Liver (tissue), 9 donors: ENCODE results near the gene ARL6IP4. TPM values are rescaled to one million over a fixed set of nuclear protein-coding genes. Genes with fewer than 3 reads are reported as not detected.

Experiments used
- DNase-seq: peaks from one replicate; pipeline ENCODE4 v3.0.0-alpha.2; 2017; ENCODE audit warnings: low spot score
- H3K27ac ChIP-seq, 2 donors: one replicate each; pipeline ENCODE4 v1.7.0; 2013; ENCODE audit warnings: inconsistent platforms in 2 of 2, low read length in 2 of 2, control low read depth in 1 of 2, low read depth in 1 of 2, mild to moderate bottlenecking in 1 of 2
- H3K27me3 ChIP-seq, 4 donors: one replicate each; pipeline versions ENCODE4 v1.6.1 to v1.7.0; 2013; ENCODE audit warnings: low read length in 3 of 4, inconsistent platforms in 1 of 4, mild to moderate bottlenecking in 1 of 4, moderate library complexity in 1 of 4; ENCODE audit not compliant: control insufficient read depth in 4 of 4, insufficient read depth in 4 of 4
- H3K36me3 ChIP-seq, 4 donors: one replicate each; pipeline versions ENCODE4 v1.6.1 to v1.7.0; 2013; ENCODE audit warnings: low read length in 3 of 4, mild to moderate bottlenecking in 3 of 4, low read depth in 1 of 4, moderate library complexity in 1 of 4; ENCODE audit not compliant: control insufficient read depth in 4 of 4, insufficient read depth in 3 of 4
- H3K4me1 ChIP-seq, 4 donors: one replicate each; pipeline versions ENCODE4 v1.6.1 to v1.7.0; 2013; ENCODE audit warnings: low read length in 3 of 4, mild to moderate bottlenecking in 3 of 4, moderate library complexity in 1 of 4; ENCODE audit not compliant: control insufficient read depth in 4 of 4, insufficient read depth in 4 of 4
- H3K4me3 ChIP-seq, 3 donors: one replicate each; pipeline versions ENCODE4 v1.6.1 to v1.7.0; 2013; ENCODE audit warnings: low read length in 3 of 3, control low read depth in 1 of 3, low read depth in 1 of 3, mild to moderate bottlenecking in 1 of 3
- H3K9ac ChIP-seq, 2 donors: one replicate each; pipeline ENCODE4 v1.7.0; 2013; ENCODE audit warnings: low read length in 2 of 2, mild to moderate bottlenecking in 2 of 2, moderate library complexity in 2 of 2, control low read depth in 1 of 2, low read depth in 1 of 2
- H3K9me3 ChIP-seq, 4 donors: one replicate each; pipeline versions ENCODE4 v1.6.1 to v1.7.0; 2013; ENCODE audit warnings: low read length in 3 of 4; ENCODE audit not compliant: control insufficient read depth in 4 of 4
- FOXA1 ChIP-seq: IDR thresholded peaks from 2 replicates; pipeline ENCODE4 v1.6.1; 2016; ENCODE audit warnings: antibody characterized with exemption
- GABPA ChIP-seq, 2 donors: IDR thresholded peaks in 1 of 2; conservative IDR thresholded peaks in 1 of 2; 2 replicates each; pipeline ENCODE4 v1.6.1; 2016; ENCODE audit warnings: antibody characterized with exemption in 2 of 2, mild to moderate bottlenecking in 1 of 2, moderate library complexity in 1 of 2
- JUND ChIP-seq, 2 donors: IDR thresholded peaks; 2 replicates each; pipeline ENCODE4 v1.6.1; 2016; ENCODE audit warnings: antibody characterized with exemption in 2 of 2
- RAD21 ChIP-seq, 2 donors: IDR thresholded peaks; 2 replicates each; pipeline ENCODE4 v1.6.1; 2016; ENCODE audit warnings: antibody characterized with exemption in 2 of 2, mild to moderate bottlenecking in 2 of 2
- RXRA ChIP-seq, 2 donors: IDR thresholded peaks; 2 replicates each; pipeline ENCODE4 v1.6.1; 2017 to 2018; ENCODE audit warnings: antibody characterized with exemption in 2 of 2, mild to moderate bottlenecking in 1 of 2
- SP1 ChIP-seq: IDR thresholded peaks from 2 replicates; pipeline ENCODE4 v1.6.1; 2018; ENCODE audit warnings: antibody characterized with exemption, mild to moderate bottlenecking
- TAF1 ChIP-seq: conservative IDR thresholded peaks from 2 replicates; pipeline ENCODE4 v1.6.1; 2016; ENCODE audit warnings: antibody characterized with exemption, mild to moderate bottlenecking
- YY1 ChIP-seq: IDR thresholded peaks from 2 replicates; pipeline ENCODE4 v1.6.1; 2016; ENCODE audit warnings: antibody characterized with exemption, mild to moderate bottlenecking
- WGBS: extraction: QIAGEN DNeasy Blood & Tissue Kit; methylation state at CpG from one replicate; pipeline ENCODE4 v1.1.7; 2013; 5-methylcytosine and 5-hydroxymethylcytosine counted together
- polyA plus RNA-seq, 2 donors: library from polyadenylated mRNA; stranded (reverse) in 1 of 2; unstranded in 1 of 2; fragments of 200-250 nt in 1 of 2; fragments of >200 nt in 1 of 2; fragmentation: Nextera tagmentation in 1 of 2; extraction: Ambion mirVana in 1 of 2; gene quantifications; one replicate each; pipeline versions ENCODE4 v1.2.1 to v1.2.3, GENCODE V29; 2013 to 2015
- total RNA-seq, 2 donors: library from RNA; depleted of rRNA; stranded (reverse); fragments of >200 nt; gene quantifications; one replicate each; pipeline ENCODE4 v1.2.3, GENCODE V29; 2014
- TF ChIP-seq, protein P1 (sequence below): IDR thresholded peaks from 2 replicates; pipeline ENCODE4 v1.6.1; 2016; ENCODE audit warnings: antibody characterized with exemption
- TF ChIP-seq, protein P2 (sequence below): IDR thresholded peaks from 2 replicates; pipeline ENCODE4 v1.6.1; 2016; ENCODE audit warnings: antibody characterized with exemption, mild to moderate bottlenecking
- TF ChIP-seq, protein P3 (sequence below): IDR thresholded peaks from 2 replicates; pipeline ENCODE4 v1.6.1; 2016; ENCODE audit warnings: antibody characterized with exemption
- donor health status: healthy.
- donor health status: healthy.
- donor health status: healthy.
- donor health status: healthy.
- donor health status: healthy.

The ARL6IP4 gene
- total and polyA plus RNA-seq, 4 donors = 59.2 to 187 (median 121) TPM

DNA sequence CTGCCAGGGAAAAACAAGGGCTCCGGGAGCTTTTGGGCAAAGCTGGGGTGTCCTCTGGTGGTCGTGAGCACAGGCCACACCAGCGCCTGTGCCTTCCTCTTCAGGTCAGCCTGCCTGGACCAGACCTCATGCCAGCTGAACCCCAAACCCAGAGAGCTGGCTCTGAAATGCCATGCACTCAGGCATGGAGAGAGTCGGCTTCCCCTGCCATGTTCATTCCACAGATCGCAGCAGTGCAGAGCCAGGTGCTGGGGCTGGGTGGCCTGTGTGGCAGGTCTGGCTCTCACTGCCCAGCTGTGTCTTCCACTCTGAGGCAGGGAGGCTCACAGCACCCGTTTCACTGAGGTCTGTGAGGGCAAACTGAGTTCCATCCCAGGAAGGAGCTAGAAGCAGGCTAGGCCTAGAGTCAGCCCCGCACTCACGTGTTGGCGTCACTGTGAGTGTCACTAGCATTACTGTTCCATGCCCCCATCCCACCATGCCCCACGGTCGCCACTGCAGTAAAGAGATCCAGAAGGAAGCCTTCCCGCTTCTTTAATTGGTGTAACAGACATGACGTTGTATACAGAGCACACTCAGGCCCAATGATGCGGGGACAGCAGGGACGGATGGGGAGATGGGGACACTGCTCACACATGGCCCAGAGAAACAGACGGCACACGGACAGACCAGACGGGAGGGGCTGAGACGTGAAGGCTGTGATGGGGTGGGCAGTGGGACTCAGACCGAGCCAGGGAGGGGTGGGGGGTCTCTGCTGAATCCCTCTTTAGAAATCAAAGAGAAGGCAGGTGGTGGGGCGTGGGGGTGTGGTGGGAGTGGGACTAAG is 2.7 kb downstream of the ARL6IP4 start:
- H3K27me3 ChIP-seq = no peaks in the 10 kb centered on the region
- no peak overlapping the region for H3K4me3 ChIP-seq
- no peak for DNase-seq
- H3K9me3 ChIP-seq = no peaks in the 10 kb centered on the region
- TF ChIP-seq SP1 = no peak
- no peak for TF ChIP-seq RXRA (IDR thresholded peaks at IDR 0.05)
- no peak for TF ChIP-seq FOXA1
- no peak for TF ChIP-seq YY1
- no peak for TF ChIP-seq RAD21 (IDR thresholded peaks at IDR 0.05)
- no peak for TF ChIP-seq JUND (IDR thresholded peaks at IDR 0.05)
- H3K4me1 ChIP-seq = peaks cover 8 to 80% (median 57%) of the 10 kb centered on the region in 4 donors
- 74% methylated on average over 21 of the region's 21 CpGs for WGBS
- peaks cover 8 to 30% (median 11%) of the 10 kb centered on the region in 4 donors for H3K36me3 ChIP-seq
- peak overlapping the region in 1 of 2 donors; percentile 47 for H3K27ac ChIP-seq
- H3K9ac ChIP-seq = no peak overlapping the region

DNA sequence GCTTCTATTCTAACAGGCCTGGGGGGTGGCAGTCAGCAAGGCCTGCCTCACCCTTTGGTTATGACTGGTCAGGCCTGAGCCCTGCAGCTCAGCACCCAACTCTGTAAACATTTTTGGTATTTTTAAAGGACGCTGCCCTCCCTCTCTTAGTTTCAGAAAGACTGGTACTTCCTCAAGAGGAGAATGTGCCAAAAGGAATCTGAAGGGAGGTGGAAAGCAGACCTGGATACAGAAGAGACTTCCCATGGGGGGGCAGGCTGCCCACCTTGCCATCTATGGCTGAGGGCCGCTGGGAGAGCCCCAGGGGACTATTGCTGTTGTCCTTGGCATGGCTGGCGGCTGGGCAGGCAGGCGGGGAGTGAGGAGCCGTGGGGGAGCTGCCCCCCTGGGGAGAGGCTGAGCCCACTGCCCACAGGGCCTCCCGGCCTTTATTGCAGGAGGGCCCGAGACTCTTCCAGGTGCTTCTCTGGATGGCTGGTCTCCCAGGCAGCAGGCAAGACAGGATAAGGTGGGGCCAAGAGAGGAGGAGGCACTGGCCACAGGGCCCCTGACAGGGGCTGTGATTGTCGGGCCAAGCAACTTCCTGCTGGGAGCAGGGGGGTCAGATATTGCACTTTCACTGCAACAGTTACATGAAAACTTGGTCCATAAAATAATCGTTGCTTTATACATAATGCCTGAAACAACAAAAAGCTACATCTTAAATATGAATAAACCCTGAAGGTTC is 3.5 kb downstream of the ARL6IP4 start:
- Histone ChIP-seq H3K4me1 (peaks cover 8 to 74% (median 57%) of the 10 kb centered on the region in 4 donors), H3K4me3 (no peak overlapping the region), H3K27me3 (no peaks in the 10 kb centered on the region), H3K9me3 (no peaks in the 10 kb centered on the region), H3K27ac (peak overlapping the region; percentile 68 to 79), H3K9ac (no peak overlapping the region), H3K36me3 (peaks cover 11 to 38% (median 14%) of the 10 kb centered on the region in 4 donors)
- WGBS = 59% methylated on average over 9 of the region's 9 CpGs
- TF ChIP-seq, protein P1, sequence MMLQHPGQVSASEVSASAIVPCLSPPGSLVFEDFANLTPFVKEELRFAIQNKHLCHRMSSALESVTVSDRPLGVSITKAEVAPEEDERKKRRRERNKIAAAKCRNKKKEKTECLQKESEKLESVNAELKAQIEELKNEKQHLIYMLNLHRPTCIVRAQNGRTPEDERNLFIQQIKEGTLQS = no peak
- no peak for TF ChIP-seq TAF1
- TF ChIP-seq, protein P2, sequence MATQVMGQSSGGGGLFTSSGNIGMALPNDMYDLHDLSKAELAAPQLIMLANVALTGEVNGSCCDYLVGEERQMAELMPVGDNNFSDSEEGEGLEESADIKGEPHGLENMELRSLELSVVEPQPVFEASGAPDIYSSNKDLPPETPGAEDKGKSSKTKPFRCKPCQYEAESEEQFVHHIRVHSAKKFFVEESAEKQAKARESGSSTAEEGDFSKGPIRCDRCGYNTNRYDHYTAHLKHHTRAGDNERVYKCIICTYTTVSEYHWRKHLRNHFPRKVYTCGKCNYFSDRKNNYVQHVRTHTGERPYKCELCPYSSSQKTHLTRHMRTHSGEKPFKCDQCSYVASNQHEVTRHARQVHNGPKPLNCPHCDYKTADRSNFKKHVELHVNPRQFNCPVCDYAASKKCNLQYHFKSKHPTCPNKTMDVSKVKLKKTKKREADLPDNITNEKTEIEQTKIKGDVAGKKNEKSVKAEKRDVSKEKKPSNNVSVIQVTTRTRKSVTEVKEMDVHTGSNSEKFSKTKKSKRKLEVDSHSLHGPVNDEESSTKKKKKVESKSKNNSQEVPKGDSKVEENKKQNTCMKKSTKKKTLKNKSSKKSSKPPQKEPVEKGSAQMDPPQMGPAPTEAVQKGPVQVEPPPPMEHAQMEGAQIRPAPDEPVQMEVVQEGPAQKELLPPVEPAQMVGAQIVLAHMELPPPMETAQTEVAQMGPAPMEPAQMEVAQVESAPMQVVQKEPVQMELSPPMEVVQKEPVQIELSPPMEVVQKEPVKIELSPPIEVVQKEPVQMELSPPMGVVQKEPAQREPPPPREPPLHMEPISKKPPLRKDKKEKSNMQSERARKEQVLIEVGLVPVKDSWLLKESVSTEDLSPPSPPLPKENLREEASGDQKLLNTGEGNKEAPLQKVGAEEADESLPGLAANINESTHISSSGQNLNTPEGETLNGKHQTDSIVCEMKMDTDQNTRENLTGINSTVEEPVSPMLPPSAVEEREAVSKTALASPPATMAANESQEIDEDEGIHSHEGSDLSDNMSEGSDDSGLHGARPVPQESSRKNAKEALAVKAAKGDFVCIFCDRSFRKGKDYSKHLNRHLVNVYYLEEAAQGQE = no peak
- TF ChIP-seq RXRA (IDR thresholded peaks at IDR 0.05) = no peak
- TF ChIP-seq GABPA (IDR thresholded peaks at IDR 0.05 in 1 of 2, conservative IDR thresholded peaks at IDR 0.05 in 1 of 2) = no peak
- TF ChIP-seq, protein P3, sequence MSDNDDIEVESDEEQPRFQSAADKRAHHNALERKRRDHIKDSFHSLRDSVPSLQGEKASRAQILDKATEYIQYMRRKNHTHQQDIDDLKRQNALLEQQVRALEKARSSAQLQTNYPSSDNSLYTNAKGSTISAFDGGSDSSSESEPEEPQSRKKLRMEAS = no peak
- DNase-seq = no peak
